ENCODE results near the gene ACOXL.

DNA sequence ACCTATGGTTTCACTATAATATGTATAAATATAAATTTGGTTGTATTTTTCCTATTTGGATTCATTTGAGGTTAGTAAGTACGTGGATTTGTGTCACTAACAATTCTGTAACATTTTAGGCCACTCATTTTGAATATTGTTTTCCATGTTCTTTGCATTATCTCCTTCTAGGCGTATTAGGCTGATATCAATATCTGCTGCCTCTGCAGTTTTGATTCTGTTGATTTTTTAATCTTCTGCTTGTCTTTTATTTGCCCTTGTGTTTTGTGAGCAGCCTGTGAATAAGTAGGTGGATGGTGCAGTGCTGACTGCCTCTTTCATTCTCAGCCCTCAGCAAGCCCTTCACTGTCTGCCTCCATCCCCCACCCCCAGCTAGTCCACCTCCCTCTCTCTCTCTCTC is 222.7 kb downstream of the ACOXL start:
- TF ChIP-seq EZH2 (IDR thresholded peaks at IDR 0.05; ENCODE audit: insufficient read depth, poor library complexity, severe bottlenecking) (no peak), EZH2phosphoT487 (IDR thresholded peaks at IDR 0.05; ENCODE audit: insufficient read depth, low read depth) (no peak)
